T-helper 22 cell (primary cell): ENCODE measurements around the gene ALKBH3.

Experiments used
- DNase-seq: peaks from one replicate; pipeline ENCODE4 v3.0.0-alpha.2; 2020; ENCODE audit warnings: low read depth

Gene ALKBH3

GRCh38 chr11:43922744-43923405 is 42.2 kb downstream of the ALKBH3 start:
- no peak for DNase-seq

GRCh38 chr11:43923406-43924111 is 42.9 kb downstream of the ALKBH3 start:
- DNase-seq, result no peak

GRCh38 chr11:43924112-43924855 is 43.7 kb downstream of the ALKBH3 start:
- no peak for DNase-seq

GRCh38 chr11:43925063-43925931 is 44.7 kb downstream of the ALKBH3 start:
- no peak for DNase-seq

DNA sequence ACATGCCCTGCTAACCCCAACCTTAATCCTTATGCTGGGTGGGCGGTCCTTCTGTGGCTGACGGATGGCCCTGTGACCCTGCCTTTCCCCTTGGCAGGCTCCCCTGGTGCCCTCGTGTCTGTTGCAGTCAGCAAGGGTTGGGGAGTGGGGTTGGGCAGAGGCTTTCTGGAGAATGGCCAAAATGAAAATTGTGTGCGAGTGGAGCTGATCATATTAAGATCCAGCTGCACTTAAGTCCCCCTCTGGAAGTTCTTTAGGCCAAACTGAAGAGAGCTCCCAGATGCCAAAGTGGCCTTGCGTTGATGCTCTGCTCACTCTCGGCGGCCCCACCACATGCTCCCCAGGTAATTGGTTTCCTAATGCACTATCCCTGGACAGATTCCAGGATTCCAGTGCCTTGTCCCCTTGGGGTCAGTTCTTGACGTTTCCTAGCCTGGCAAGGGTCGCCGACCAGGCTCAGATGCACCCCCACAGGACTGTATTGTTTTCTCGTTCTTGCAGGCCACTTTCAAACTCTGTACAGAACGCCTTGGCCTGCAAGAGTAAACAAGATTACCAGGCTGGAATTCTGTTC is 45.4 kb downstream of the ALKBH3 start:
- no peak for DNase-seq

GRCh38 chr11:43927070-43927469 is 46.4 kb downstream of the ALKBH3 start:
- no peak for DNase-seq

- no peak for DNase-seq
Measured at GRCh38 chr11:43927925-43928707, 47.5 kb downstream of the ALKBH3 start.

- no peak for DNase-seq
Measured at GRCh38 chr11:43928721-43929120, 48.1 kb downstream of the ALKBH3 start.

DNA sequence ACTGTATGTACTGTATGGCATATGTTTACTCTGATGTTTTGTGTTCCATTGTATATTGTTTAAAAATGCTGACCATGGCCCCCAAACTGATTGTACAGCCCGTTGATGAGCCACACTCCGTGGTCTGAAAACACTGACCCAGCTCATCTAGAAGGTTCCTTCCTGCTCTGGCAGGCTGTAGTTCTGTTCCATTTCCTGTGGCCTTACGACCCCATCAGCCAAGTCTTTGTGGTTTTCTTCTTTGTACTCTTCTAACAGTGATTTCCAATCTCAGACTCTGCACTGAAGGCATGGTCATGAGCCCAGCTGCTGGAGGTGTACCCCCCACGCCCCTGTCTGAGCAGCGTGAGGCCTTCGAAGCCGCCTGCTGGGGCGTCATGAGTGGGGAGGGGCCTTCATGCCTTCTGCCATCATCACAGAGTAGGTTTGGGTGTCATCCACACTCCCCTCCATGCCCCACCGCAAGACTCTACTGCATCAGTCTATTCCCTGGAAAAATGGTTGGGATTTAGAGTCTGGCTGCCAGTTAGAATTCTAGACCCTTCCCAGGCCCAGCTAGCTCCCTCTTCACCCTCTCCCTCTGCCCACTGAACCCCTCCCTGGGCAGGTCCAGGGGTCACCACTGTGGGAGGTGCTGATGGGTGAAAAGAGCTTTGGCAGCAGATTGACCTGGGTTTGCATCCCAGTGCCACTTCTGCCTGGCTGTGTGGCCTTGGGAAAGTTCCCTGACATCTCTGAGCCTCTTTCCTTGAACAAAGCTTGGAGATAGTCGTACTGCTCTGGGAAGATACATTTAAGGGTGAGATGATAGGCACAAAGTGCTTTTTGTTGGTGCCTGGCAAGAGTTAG is 50.5 kb downstream of the ALKBH3 start:
- DNase-seq, result no peak

- no peak for DNase-seq
Measured at GRCh38 chr11:43931717-43932039, 51.0 kb downstream of the ALKBH3 start.

DNA sequence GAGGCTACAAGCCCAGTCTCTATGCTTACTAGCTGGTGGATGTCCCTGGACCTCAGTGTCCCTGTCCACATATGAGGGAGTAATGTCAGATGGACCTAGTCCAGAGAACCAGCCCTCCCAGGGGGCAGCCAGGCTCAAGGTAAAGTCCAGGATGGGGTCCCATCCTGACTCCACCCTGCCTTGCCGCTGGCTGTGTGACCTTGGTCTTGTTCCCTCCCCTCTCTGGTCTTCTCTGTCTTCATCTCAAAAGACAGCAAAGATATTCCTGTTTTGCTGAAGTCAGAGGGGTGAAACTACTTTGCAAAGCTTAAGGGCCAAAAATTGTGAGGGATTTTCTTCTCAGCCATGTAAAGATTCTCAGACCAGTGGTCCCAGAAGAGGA is 52.6 kb downstream of the ALKBH3 start:
- no peak for DNase-seq

DNA sequence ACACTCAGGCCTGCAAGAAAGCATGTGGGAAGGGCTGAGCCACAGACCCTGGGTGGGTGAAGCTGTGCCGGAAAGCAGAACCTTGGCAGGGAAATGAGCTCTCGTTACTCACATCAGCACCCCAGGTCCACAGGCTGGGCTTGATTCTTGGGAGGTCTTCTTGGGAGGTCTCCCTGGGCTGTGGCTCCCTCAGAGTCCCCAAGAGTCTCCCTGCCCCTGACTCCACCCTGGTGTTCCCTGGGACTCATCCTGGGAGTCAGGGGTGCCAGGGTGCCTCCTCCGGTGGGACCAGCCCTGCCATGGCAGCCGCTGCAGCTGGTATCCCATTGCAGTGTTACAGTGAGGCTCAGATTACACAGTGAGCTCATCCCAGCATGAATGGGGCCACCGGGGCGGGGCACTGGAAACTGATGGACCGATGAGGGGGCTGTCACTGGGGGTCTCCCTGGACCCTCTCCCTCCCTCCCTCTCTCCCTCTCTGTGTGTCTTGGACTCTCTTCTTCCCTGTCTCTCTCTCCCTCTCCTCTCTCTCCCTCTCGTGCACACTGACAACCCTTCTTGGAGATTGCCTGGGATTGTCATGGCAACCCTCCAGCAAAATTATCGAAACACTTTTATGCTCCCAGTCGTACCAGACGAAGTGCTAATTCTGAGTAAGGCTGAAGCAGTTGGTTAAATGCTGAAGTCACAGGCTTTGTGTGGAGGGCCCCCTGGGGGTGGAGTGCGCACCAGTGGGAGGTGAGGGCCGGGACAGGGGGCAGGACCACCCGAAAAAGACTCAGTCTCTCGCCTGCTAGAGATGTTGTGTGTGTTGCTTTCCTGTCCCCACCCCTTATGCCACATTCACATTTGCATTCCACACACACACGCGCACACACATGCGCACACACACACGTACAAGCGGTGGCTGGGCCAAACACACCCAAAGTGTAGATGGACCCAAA is 53.2 kb downstream of the ALKBH3 start:
- no peak for DNase-seq

DNA sequence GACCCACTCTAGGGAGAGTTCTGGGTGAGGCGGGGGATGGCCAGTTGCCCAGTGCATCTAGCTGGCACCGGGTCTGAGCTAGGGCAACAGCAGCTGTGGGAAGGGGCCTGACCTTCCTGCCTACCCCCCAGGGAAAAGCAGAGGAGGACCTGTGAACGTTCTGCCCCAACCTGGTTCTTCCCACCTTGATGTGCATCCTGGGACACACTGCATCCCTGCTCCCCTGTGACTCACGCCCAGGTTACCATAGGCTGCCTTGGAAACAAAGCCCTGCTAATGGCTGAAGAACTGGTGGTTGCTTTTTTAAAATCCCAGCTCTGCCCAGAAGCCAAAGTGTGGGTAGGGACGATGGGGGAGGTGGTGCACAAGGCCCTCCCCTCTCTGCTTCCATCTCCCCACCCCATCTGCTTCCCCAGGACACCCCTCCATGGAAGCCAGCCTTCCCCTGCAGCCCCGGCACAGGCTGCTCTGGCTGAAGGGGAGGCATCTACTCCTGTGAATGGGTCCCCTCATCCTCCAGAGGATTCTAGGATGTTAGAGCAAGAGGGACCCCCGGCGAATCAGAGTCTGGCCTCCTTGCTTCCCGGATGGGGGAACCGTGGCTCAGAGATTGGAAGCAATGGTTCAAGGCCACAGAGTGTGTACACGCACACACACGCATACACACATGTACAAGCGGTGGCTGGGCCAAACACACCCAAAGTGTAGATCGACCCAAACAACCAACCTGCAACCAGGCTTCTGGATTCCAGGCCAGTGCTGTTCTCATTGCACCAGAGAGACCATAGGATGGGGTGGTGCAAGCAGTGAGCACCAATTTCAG is 54.2 kb downstream of the ALKBH3 start:
- no peak for DNase-seq

GRCh38 chr11:43935424-43935979 is 54.9 kb downstream of the ALKBH3 start:
- no peak for DNase-seq

DNA sequence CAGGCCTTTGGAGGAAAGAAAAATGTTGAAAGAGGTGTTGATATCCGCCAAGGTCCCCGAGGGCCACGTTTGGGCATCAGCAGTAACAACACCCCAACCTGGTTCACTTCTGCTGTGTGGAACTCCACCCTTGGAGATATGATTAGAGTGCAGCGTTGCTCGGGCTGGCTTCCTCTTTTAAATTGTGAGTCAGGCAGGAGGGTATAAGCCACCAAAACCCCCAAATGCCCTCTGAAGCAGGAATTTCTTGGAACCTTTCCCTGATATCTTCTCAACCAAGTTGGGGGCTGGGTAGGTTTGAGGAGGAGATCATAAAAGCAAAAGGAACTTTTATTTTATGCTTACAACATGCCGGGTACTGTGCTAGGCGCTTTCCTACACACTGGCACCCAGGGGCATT is 55.4 kb downstream of the ALKBH3 start:
- DNase-seq, result no peak

DNA sequence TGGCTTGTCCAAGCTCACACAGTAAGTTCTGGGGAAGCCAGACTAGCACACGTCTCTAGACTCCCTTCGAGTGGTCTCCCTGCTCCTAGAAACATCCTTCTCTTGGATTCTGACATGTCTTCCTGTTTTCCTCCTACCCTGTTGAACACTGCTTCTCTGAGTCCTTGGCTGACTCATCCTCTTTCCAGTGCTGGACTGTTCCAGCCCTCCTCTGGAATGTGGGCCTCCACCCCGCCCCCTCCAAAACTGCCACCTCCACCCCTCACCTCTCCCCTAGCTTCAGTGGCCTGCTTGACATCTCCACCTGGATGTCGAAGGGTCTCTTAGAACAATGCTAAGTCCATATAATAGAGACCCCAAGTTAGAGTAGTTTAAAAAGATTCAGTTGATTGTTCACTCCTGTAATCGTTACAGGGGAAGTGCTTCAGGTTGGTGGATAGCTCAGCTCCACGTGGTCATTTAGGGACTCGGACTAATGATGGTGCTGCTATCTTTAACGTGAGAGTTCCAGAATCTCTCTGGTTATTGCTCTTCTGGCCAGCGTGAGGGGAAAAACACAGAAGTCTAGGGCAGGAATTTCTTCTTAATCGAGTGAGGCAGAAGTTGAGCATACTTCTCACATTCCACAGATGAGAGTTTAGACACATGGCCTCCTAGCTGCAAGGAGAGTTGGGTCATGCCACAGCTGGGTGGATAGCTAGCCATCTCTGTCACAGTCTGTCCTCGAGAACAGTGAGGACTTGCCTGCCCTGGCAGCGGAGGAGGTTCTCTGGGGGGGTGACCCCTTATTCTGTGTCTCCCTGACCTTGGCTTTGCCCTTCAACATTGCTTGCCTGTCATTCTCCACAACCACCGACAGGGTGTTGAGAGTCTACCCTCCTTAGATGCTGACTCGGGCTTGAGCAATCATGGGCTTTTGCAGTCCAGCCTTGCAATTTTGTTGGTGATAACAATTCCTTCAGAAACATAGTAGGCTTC is 57.1 kb downstream of the ALKBH3 start:
- DNase-seq, result no peak
